Mammary epithelial cell (primary cell): ENCODE results near the gene ARHGAP30.

Experiments
- CTCF ChIP-seq, 2 donors: IDR thresholded peaks in 1 of 2; conservative IDR thresholded peaks in 1 of 2; 2 replicates each; pipeline ENCODE4 v1.5.1; 2011 to 2012; ENCODE audit warnings: inconsistent platforms in 2 of 2, low read length in 2 of 2, mild to moderate bottlenecking in 2 of 2, control low read depth in 1 of 2, low read depth in 1 of 2; ENCODE audit not compliant: insufficient read depth in 1 of 2; ENCODE audit errors: extremely low read depth in 1 of 2
- EZH2 ChIP-seq: IDR thresholded peaks from 2 replicates; pipeline ENCODE4 v1.6.1; 2012; ENCODE audit warnings: low read length, inconsistent platforms, borderline replicate concordance

GRCh38 chr1:161071886-161072371 lies 2.2 kb upstream of the ARHGAP30 start:
- TF ChIP-seq CTCF (conservative IDR thresholded peaks at IDR 0.05 in 1 of 2, IDR thresholded peaks at IDR 0.05 in 1 of 2; ENCODE audit: extremely low read depth in 1 of 2, insufficient read depth in 1 of 2, low read depth in 1 of 2, low read length in 2 of 2) (peak; percentile 64 to 71), EZH2 (no peak)
